Heart left ventricle (tissue), 16 donors: ENCODE measurements around the gene SRGAP1. TPM values are rescaled to one million over a fixed set of nuclear protein-coding genes. Genes with fewer than 3 reads are reported as not detected.
"Not testable (repeated sequence)": the region's sequence is repeated elsewhere in the genome, so short reads cannot be mapped to it uniquely, and the experiment has no call there.

Source experiments
- ATAC-seq, 4 donors: fragments of 200-7000 bp; cut with Tn5 transposase; one replicate each; pipeline ENCODE4 v1.9.1; 2020 to 2022; ENCODE audit warnings: moderate library complexity in 4 of 4, mild to moderate bottlenecking in 3 of 4, moderate number of reproducible peaks in 1 of 4
- DNase-seq, 5 donors: peaks; one replicate each; pipeline ENCODE4 v3.0.0-alpha.2; 2020
- H3K27ac ChIP-seq, 12 donors: fragments of 200-600 bp; sonication (generic) in 4 of 12; one replicate each; pipeline versions ENCODE4 v1.5.0 to v1.8.0; 2016 to 2022; ENCODE audit warnings: mild to moderate bottlenecking in 2 of 12
- H3K27me3 ChIP-seq, 9 donors: fragments of 200-600 bp; sonication (generic) in 2 of 9; one replicate each; pipeline versions ENCODE4 v1.5.1 to v1.8.0; 2016 to 2022; ENCODE audit warnings: mild to moderate bottlenecking in 3 of 9
- H3K36me3 ChIP-seq, 9 donors: fragments of 200-600 bp; sonication (generic) in 2 of 9; one replicate each; pipeline versions ENCODE4 v1.5.0 to v1.8.0; 2018 to 2022; ENCODE audit warnings: mild to moderate bottlenecking in 2 of 9
- H3K4me1 ChIP-seq, 12 donors: fragments of 200-600 bp; sonication (generic) in 4 of 12; one replicate each; pipeline versions ENCODE4 v1.5.0 to v1.8.0; 2016 to 2022; ENCODE audit warnings: mild to moderate bottlenecking in 3 of 12
- H3K4me3 ChIP-seq, 12 donors: fragments of 200-600 bp; sonication (generic) in 4 of 12; one replicate each; pipeline versions ENCODE4 v1.5.0 to v1.8.0; 2017 to 2022; ENCODE audit warnings: mild to moderate bottlenecking in 9 of 12, moderate library complexity in 4 of 12
- H3K9me3 ChIP-seq, 12 donors: fragments of 200-600 bp; sonication (generic) in 4 of 12; one replicate each; pipeline versions ENCODE4 v1.5.0 to v1.8.0; 2016 to 2022; ENCODE audit warnings: mild to moderate bottlenecking in 1 of 12
- CTCF ChIP-seq, 12 donors: fragments of 200-600 bp; sonication (generic) in 4 of 12; IDR thresholded peaks; one replicate each; pipeline versions ENCODE4 v1.5.0 to v1.8.0; 2018 to 2022; ENCODE audit warnings: antibody characterized with exemption in 12 of 12, mild to moderate bottlenecking in 5 of 12
- POLR2A ChIP-seq, 2 donors: fragments of 450-650 bp; IDR thresholded peaks; one replicate each; pipeline ENCODE4 v1.6.1; 2017; ENCODE audit warnings: antibody characterized with exemption in 2 of 2, mild to moderate bottlenecking in 2 of 2, moderate library complexity in 2 of 2
- WGBS, 4 donors: extraction: QIAGEN DNeasy Blood & Tissue Kit in 2 of 4; methylation state at CpG; one replicate each; pipeline versions ENCODE4 v1.1.5 to v1.1.7; 2013 to 2018; 5-methylcytosine and 5-hydroxymethylcytosine counted together
- intact Hi-C, 10 donors: fragments of 100-400 bp; cut with DNase I; formaldehyde crosslinking; loops; one replicate each; pipeline versions ENCODE4 v1.11.1 to v1.14.2; 2022
- polyA plus RNA-seq, 2 donors: library from polyadenylated mRNA; stranded (reverse); fragments of 200-250 nt; gene quantifications; one replicate each; pipeline ENCODE4 v1.2.3, GENCODE V29; 2013
- total RNA-seq, 9 donors: library from RNA; depleted of rRNA in 2 of 9; stranded (reverse); fragments of >200 nt in 2 of 9; fragmentation: NEBNext Ultra II Directional in 3 of 9; extraction: Animal tissue kit (Norgen Biotek cat#: 25700) in 3 of 9; gene quantifications; one replicate each; pipeline versions ENCODE4 v1.1.0 to v1.2.4, GENCODE V29; 2016 to 2023
- donor health status: ischemic (EF 13 %, LVEDD 7.1; RV severe dilation, severe dysfunction).
- donor health status: healthy with polysubstance abuse.
- donor health status: DM: no; HTN: yes; CAD: no.
- donor health status: DM: no; HTN: no; CAD: no.
- donor health status: ischemic (EF 25% LVEDD 6.9; RV normal size, moderate dysfunction).
- donor health status: ischemic (EF 25% LVEDD 5.7; RV mildly dilated, moderate dysfunction).
- donor health status: healthy.
- donor health status: DM: yes; HTN: yes; CAD: no.
- donor health status: ischemic (EF 35%, LVEDD 5.7; RV mildly dilated, moderate dysfunction).
- donor health status: nonischemic (EF 11% LVEDD 7.7; RV severe dilation, severe dysfunction).
- donor health status: DM: yes; HTN: yes; CAD: no.
- donor health status: PGD.
- donor health status: ischemic (EF 29% LVEDD 5.4; RV normal size, mild dysfunction).
- donor health status: nonischemic (EF 23%, LVEDD 6.1; RV moderate dilation, normal function).

The SRGAP1 gene
- total and polyA plus RNA-seq, 11 donors: 1.3 to 10.6 (median 4.5) TPM

GRCh38 chr12:63841571-63841970, 2.9 kb upstream of the SRGAP1 start:
- TF ChIP-seq CTCF (IDR thresholded peaks at IDR 0.05) (no peak), POLR2A (IDR thresholded peaks at IDR 0.05) (no peak)
- WGBS, 4 donors: 55 to 68% (median 61%) methylated on average over 4 of the region's 4 CpGs
- H3K4me1 ChIP-seq: peaks cover 0 to 22% (median 9%) of the 10 kb centered on the region in 12 donors
- DNase-seq: no peak
- no peaks in the 10 kb centered on the region for H3K36me3 ChIP-seq
- no peaks in the 10 kb centered on the region for H3K9me3 ChIP-seq
- intact Hi-C loops: loop anchor here in 9 of 10 donors (2.0 to 10.0 kb wide), 11 partner anchors 103 to 563 kb away; partner anchors contain the start of genes XPOT (in 3 of the 9) and C12orf56 (in 1 of the 9)
- H3K27me3 ChIP-seq: no peaks in the 10 kb centered on the region
- no peak overlapping the region for H3K4me3 ChIP-seq
- no peak overlapping the region for H3K27ac ChIP-seq
- ATAC-seq: no peak

- not testable (repeated sequence) for DNase-seq, H3K9me3 ChIP-seq, H3K27me3 ChIP-seq, H3K36me3 ChIP-seq, ATAC-seq
- intact Hi-C loops: loop anchor here in 9 of 10 donors (5.0 to 10.0 kb wide), 10 partner anchors 102 to 562 kb away; partner anchors contain the start of genes XPOT (in 3 of the 9) and C12orf56 (in 1 of the 9)
- peaks cover 0 to 31% (median 9%) of the 10 kb centered on the region in 12 donors for H3K4me1 ChIP-seq
- H3K27ac ChIP-seq: peak overlapping the region in 4 of 12 donors; percentile 84 to 96 (median 94)
- 94 to 96% (median 96%) methylated on average over 17 of the region's 17 CpGs for WGBS, 4 donors
- H3K4me3 ChIP-seq: peak overlapping the region in 4 of 12 donors; percentile 69 to 95 (median 92)
Measured at GRCh38 chr12:63842750-63843149, 1.8 kb upstream of the SRGAP1 start.

- TF ChIP-seq CTCF (IDR thresholded peaks at IDR 0.05): no peak
- TF ChIP-seq POLR2A (IDR thresholded peaks at IDR 0.05): no peak
- ATAC-seq (no peak), DNase-seq (no peak)
- H3K4me1 ChIP-seq: peaks cover 0 to 35% (median 9%) of the 10 kb centered on the region in 12 donors
- peak overlapping the region; percentile 63 to 100 (median 94) for H3K4me3 ChIP-seq
- no peaks in the 10 kb centered on the region for H3K9me3 ChIP-seq
- H3K27me3 ChIP-seq: no peaks in the 10 kb centered on the region
- WGBS, 4 donors: 9 to 17% (median 13%) methylated on average over 19 to 28 of the region's 28 CpGs
- intact Hi-C loops: loop anchor here in 9 of 10 donors (5.0 to 10.0 kb wide), 10 partner anchors 102 to 562 kb away; partner anchors contain the start of genes XPOT (in 3 of the 9) and C12orf56 (in 1 of the 9)
- peak overlapping the region; percentile 79 to 96 (median 94) for H3K27ac ChIP-seq
- H3K36me3 ChIP-seq: no peaks in the 10 kb centered on the region
Measured at GRCh38 chr12:63843254-63843720, 1.2 kb upstream of the SRGAP1 start.

- Histone ChIP-seq H3K4me1 (peaks cover 0 to 36% (median 9%) of the 10 kb centered on the region in 12 donors), H3K27me3 (no peaks in the 10 kb centered on the region), H3K9me3 (no peaks in the 10 kb centered on the region), H3K27ac (peak overlapping the region; percentile 79 to 96 (median 94)), H3K36me3 (no peaks in the 10 kb centered on the region), H3K4me3 (peak overlapping the region; percentile 63 to 100 (median 94))
- TF ChIP-seq CTCF (IDR thresholded peaks at IDR 0.05) (peak; percentile 88 to 99 (median 96)), POLR2A (IDR thresholded peaks at IDR 0.05) (no peak)
- 0 to 1% (median 0%) methylated on average over 10 to 80 of the region's 80 CpGs for WGBS, 4 donors
- intact Hi-C loops: loop anchor here (1.0 to 10.0 kb wide), 13 partner anchors 101 to 561 kb away; partner anchors contain the start of genes XPOT (in 3 of the 10) and C12orf56 (in 1 of the 10)
- DNase-seq (peak; percentile 92 to 96 (median 94)), ATAC-seq (peak; percentile 84 to 95 (median 92))
Measured at GRCh38 chr12:63843721-63844390, 644 bp upstream of the SRGAP1 start.
